K562 (cell line): ENCODE results near the gene DNAAF3. TPM values are rescaled to one million over a fixed set of nuclear protein-coding genes. Genes with fewer than 3 reads are reported as not detected.

Source experiments
- CTBP1 ChIP-seq: fragments of 450-650 bp; IDR thresholded peaks from 2 replicates; pipeline ENCODE4 v1.6.1; 2016; ENCODE audit warnings: borderline replicate concordance
- HCFC1 ChIP-seq: IDR thresholded peaks from 2 replicates; pipeline ENCODE4 v1.6.1; 2012; ENCODE audit warnings: low read depth, low read length, improper control_type of control experiment
- JUND ChIP-seq, 2 experiments: IDR thresholded peaks; 2 replicates in 1 of 2; 3 replicates in 1 of 2; pipeline ENCODE4 v1.6.1; 2011; ENCODE audit warnings: borderline replicate concordance in 2 of 2, low read depth in 2 of 2, low read length in 2 of 2, improper control_type of control experiment in 1 of 2, missing biosample characterization in 1 of 2, missing genetic modification characterization in 1 of 2, missing genetic modification reagents in 1 of 2
- ZBTB7A ChIP-seq: IDR thresholded peaks from 2 replicates; pipeline ENCODE4 v1.6.1; 2011; ENCODE audit warnings: low read depth, mild to moderate bottlenecking, low read length, moderate library complexity, borderline replicate concordance; ENCODE audit not compliant: control insufficient read depth
- ZNF668 ChIP-seq: fragments of 250-450 bp; sonication (Bioruptor Pico); IDR thresholded peaks from 2 replicates; pipeline ENCODE4 v1.8.0; 2022; ENCODE audit warnings: mild to moderate bottlenecking, inconsistent platforms
- ZNF766 ChIP-seq: fragments of 200-800 bp; sonication (Bioruptor generic); conservative IDR thresholded peaks from 2 replicates; pipeline ENCODE4 v1.6.1; 2016; ENCODE audit warnings: missing genetic modification characterization, missing compliant biosample characterization
- polyA plus RNA-seq, 8 experiments: library from polyadenylated mRNA; depleted of rRNA in 4 of 8; stranded (reverse) in 5 of 8; unstranded in 3 of 8; fragments of >200 nt; fragmentation: Nextera tagmentation in 2 of 8; fragmentation: Illumina TruSeq in 1 of 8; extraction: Ambion mirVana in 2 of 8; extraction: Trizol in 1 of 8; gene quantifications; 2 replicates each; pipeline versions ENCODE4 v1.2.1 to v1.2.3, GENCODE V29; 2011 to 2014; ENCODE audit warnings: inconsistent platforms in 1 of 8, missing spikeins in 1 of 8
- total RNA-seq, 7 experiments: library from RNA; depleted of rRNA in 6 of 7; stranded (reverse); fragments of >200 nt in 6 of 7; fragmentation: Illumina TruSeq in 2 of 7; extraction: Trizol in 2 of 7; gene quantifications; 2 replicates each; pipeline versions ENCODE4 v1.2.1 to v1.2.3, GENCODE V29; 2011 to 2021; ENCODE audit warnings: low replicate concordance in 1 of 7
- TF ChIP-seq, protein P1 (sequence below), 2 experiments: fragments of 450-650 bp in 1 of 2; sonication (generic) in 1 of 2; formaldehyde crosslinking in 1 of 2; IDR thresholded peaks; 2 replicates each; pipeline versions ENCODE4 v1.7.1 to v1.9.0; 2016 to 2022; ENCODE audit warnings: inconsistent platforms in 1 of 2, mild to moderate bottlenecking in 1 of 2, missing genetic modification reagents in 1 of 2
- TF ChIP-seq, protein P2 (sequence below): IDR thresholded peaks from 3 replicates; pipeline ENCODE4 v1.6.1; 2011; ENCODE audit warnings: borderline replicate concordance, mild to moderate bottlenecking; ENCODE audit not compliant: insufficient read length, insufficient read depth
- TF ChIP-seq, protein P3 (sequence below), 3 experiments: fragments of 200-800 bp in 1 of 3; sonication (Bioruptor generic) in 1 of 3; sonication (generic) in 1 of 3; formaldehyde crosslinking in 1 of 3; IDR thresholded peaks; 2 replicates each; pipeline versions ENCODE4 v1.6.1 to v1.8.0; 2016 to 2022; ENCODE audit warnings: mild to moderate bottlenecking in 2 of 3, missing compliant biosample characterization in 2 of 3, missing genetic modification characterization in 2 of 3, missing genetic modification reagents in 1 of 3
- TF ChIP-seq, protein P4 (sequence below): fragments of 450-650 bp; IDR thresholded peaks from 2 replicates; pipeline ENCODE4 v1.6.1; 2014; ENCODE audit warnings: low read depth, mild to moderate bottlenecking, moderate library complexity, borderline replicate concordance

The DNAAF3 gene
- total and polyA plus RNA-seq, 9 of the 15 experiments (the other 6 are each of a cell fraction or from before 2014, with no cell fraction given) = 21.6 to 61.5 (median 43.0) TPM

DNA sequence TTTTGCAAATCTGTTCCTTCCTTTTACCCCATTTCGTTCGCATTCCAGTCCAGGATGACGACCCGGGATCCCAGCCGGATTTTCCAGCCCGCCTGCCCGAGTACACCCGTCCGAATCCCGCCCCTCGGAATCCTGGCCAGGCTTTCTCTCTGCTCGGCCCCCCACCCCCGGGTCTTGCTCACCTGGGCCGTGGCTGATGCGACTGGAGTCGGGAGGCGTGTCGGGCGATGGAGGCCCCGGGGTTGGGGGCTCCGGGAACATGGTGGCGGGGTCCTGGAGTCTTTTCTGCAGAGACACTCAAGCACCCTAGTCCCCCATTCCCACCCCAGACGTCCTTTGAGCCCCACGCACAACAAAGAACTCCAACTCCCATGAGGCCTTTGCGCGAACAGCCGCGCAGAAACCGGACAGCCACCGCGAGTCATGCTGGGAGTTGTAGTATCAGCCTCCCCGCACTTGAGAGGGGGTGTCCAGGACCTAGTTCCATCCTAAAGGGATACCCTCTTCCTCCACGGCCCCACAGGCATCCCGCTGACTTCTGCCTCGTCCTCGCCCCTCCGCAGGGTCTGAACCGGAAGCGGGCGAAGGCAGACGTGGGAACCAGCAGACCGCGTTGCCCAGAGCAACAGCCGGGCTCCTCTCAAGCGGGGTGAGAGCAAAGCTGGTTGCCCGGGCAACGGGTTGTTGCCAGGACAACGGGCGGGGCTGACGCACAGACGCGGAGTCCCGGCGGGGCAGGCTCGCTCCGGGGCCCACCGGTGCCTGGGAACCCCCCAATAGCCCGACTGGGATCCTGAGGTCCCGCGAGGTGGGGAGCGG, 12.6 kb upstream of the DNAAF3 start (continued):
- TF ChIP-seq, protein P1, sequence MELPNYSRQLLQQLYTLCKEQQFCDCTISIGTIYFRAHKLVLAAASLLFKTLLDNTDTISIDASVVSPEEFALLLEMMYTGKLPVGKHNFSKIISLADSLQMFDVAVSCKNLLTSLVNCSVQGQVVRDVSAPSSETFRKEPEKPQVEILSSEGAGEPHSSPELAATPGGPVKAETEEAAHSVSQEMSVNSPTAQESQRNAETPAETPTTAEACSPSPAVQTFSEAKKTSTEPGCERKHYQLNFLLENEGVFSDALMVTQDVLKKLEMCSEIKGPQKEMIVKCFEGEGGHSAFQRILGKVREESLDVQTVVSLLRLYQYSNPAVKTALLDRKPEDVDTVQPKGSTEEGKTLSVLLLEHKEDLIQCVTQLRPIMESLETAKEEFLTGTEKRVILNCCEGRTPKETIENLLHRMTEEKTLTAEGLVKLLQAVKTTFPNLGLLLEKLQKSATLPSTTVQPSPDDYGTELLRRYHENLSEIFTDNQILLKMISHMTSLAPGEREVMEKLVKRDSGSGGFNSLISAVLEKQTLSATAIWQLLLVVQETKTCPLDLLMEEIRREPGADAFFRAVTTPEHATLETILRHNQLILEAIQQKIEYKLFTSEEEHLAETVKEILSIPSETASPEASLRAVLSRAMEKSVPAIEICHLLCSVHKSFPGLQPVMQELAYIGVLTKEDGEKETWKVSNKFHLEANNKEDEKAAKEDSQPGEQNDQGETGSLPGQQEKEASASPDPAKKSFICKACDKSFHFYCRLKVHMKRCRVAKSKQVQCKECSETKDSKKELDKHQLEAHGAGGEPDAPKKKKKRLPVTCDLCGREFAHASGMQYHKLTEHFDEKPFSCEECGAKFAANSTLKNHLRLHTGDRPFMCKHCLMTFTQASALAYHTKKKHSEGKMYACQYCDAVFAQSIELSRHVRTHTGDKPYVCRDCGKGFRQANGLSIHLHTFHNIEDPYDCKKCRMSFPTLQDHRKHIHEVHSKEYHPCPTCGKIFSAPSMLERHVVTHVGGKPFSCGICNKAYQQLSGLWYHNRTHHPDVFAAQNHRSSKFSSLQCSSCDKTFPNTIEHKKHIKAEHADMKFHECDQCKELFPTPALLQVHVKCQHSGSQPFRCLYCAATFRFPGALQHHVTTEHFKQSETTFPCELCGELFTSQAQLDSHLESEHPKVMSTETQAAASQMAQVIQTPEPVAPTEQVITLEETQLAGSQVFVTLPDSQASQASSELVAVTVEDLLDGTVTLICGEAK (IDR thresholded peaks at IDR 0.05) = peak; percentile 73
- TF ChIP-seq, protein P1 (CRISPR knock-in tag; IDR thresholded peaks at IDR 0.05) = no peak
- TF ChIP-seq, protein P2, sequence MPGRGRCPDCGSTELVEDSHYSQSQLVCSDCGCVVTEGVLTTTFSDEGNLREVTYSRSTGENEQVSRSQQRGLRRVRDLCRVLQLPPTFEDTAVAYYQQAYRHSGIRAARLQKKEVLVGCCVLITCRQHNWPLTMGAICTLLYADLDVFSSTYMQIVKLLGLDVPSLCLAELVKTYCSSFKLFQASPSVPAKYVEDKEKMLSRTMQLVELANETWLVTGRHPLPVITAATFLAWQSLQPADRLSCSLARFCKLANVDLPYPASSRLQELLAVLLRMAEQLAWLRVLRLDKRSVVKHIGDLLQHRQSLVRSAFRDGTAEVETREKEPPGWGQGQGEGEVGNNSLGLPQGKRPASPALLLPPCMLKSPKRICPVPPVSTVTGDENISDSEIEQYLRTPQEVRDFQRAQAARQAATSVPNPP = no peak
- TF ChIP-seq ZBTB7A = peak; percentile 43; the same call in 1 of the 2 replicates
- TF ChIP-seq JUND (IDR thresholded peaks at IDR 0.05; ENCODE audit: borderline replicate concordance, low read depth, low read length) = 0 out of 2 replicates have a peak, but pooled peaks have one; percentile 19
- TF ChIP-seq JUND (tag; IDR thresholded peaks at IDR 0.05; ENCODE audit: borderline replicate concordance, low read depth, low read length) = no peak
- TF ChIP-seq CTBP1 = peak; percentile 40; the same call in 1 of the 2 replicates
- TF ChIP-seq ZNF668 (CRISPR knock-in tag) = 0 out of 2 replicates have a peak, but pooled peaks have one; percentile 29
- TF ChIP-seq, protein P3, sequence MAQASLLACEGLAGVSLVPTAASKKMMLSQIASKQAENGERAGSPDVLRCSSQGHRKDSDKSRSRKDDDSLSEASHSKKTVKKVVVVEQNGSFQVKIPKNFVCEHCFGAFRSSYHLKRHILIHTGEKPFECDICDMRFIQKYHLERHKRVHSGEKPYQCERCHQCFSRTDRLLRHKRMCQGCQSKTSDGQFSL (CRISPR knock-in tag; IDR thresholded peaks at IDR 0.05) = peak; percentile 41; the same call in 1 of the 2 replicates
- TF ChIP-seq, protein P3 (tag; IDR thresholded peaks at IDR 0.05) = no peak
- TF ChIP-seq, protein P4, sequence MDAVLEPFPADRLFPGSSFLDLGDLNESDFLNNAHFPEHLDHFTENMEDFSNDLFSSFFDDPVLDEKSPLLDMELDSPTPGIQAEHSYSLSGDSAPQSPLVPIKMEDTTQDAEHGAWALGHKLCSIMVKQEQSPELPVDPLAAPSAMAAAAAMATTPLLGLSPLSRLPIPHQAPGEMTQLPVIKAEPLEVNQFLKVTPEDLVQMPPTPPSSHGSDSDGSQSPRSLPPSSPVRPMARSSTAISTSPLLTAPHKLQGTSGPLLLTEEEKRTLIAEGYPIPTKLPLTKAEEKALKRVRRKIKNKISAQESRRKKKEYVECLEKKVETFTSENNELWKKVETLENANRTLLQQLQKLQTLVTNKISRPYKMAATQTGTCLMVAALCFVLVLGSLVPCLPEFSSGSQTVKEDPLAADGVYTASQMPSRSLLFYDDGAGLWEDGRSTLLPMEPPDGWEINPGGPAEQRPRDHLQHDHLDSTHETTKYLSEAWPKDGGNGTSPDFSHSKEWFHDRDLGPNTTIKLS = peak; percentile 87; the same call in 1 of the 2 replicates
- TF ChIP-seq ZNF766 (CRISPR knock-in tag) = peak; percentile 94
- peak; percentile 97 for TF ChIP-seq HCFC1
